ENCODE measurements around the gene HMCN2.

GRCh38 chr9:130263601-130264413 lies 1.8 kb upstream of the HMCN2 start:
- TF ChIP-seq CTCF (conservative IDR thresholded peaks at IDR 0.05; ENCODE audit: low read length), result no peak
- no peak for TF ChIP-seq EZH2phosphoT487 (IDR thresholded peaks at IDR 0.05; ENCODE audit: borderline replicate concordance, low read depth, low read length)

Data from OCI-LY7 (cell line).